Measurements from ENCODE around the gene SELENON. TPM values are rescaled to one million over a fixed set of nuclear protein-coding genes. Genes with fewer than 3 reads are reported as not detected.

The SELENON gene
- total and polyA plus RNA-seq, 2 of the 8 experiments (the other 6 are each of a cell fraction or from before 2014, with no cell fraction given) = 43.0 to 77.6 TPM

- TF ChIP-seq CHD7 (IDR thresholded peaks at IDR 0.05; ENCODE audit: insufficient replicate concordance, low read length) = no peak
Observed at GRCh38 chr1:25804964-25805862, 5.2 kb downstream of the SELENON start (continued).

Measured in H1 (cell line).